ENCODE results near the gene TIMM50.
"Not testable (repeated sequence)": the region's sequence is repeated elsewhere in the genome, so short reads cannot be mapped to it uniquely, and the experiment has no call there.

The TIMM50 gene

DNA sequence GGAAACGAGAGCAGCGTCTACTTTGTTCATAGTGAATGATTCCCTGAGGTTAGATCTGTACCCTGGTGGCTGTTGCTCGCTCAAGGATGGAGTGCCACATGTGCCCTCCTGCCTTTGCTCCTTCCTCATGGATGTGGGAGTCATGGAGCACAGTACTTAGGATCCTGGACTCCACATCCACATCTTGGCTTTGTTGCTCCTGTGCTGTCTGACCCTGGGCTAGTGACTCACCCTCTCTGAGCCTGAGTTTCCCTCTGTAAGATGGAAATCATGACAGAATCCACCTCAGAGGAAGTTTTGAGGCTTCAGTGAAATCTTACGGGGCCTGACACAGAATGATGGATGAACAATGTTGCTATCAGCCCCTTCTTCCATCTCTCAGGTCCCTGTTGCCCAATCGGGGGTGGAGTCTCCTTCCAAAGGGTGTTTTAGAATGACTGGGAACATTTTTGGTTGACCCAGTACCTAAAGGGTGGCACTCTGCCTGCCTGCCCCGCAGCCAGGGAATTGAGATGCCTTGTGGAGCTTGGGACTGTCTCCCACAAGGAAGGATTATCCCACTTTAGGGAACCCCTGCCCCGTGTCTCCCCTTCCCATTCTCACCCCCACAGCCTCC, 9.8 kb upstream of the TIMM50 start:
- no peak for DNase-seq

DNA sequence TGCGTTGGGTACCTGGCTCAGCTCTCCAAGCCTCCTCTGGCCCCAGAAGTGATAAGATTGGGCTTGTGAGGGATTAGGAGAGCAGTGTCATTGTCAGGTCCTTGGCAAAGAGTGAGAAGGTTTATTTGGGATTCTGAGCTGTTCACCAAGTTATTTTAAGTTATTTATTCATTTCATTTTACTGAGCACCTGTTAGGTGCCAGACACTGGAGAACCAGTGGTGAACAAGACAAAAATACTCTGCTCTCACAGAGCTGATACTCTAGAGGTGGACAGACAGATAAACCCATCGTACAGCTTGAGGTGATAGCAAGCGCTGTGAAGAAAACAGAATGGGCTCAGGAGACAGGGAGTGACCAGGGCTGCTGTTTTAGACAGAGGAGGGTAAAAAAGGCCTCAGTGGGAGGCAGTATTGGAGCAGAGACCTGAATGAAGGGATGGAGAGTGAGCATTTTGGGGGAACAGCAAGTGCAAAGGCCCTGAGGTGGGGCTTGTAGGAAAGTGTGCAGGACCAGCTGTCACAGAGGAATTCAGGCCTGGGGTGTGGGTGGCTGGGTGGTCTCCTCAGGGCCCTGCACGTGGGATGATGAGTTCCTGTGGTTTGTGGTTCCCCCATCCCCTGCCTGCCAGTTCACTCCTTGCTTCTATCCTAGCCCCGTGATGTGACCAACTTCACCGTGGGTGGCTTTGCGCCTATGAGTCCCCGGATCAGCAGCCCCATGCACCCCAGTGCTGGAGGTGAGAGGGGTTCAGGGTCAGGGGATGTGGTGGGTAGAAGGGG, 8.7 kb upstream of the TIMM50 start:
- DNase-seq: no peak

DNA sequence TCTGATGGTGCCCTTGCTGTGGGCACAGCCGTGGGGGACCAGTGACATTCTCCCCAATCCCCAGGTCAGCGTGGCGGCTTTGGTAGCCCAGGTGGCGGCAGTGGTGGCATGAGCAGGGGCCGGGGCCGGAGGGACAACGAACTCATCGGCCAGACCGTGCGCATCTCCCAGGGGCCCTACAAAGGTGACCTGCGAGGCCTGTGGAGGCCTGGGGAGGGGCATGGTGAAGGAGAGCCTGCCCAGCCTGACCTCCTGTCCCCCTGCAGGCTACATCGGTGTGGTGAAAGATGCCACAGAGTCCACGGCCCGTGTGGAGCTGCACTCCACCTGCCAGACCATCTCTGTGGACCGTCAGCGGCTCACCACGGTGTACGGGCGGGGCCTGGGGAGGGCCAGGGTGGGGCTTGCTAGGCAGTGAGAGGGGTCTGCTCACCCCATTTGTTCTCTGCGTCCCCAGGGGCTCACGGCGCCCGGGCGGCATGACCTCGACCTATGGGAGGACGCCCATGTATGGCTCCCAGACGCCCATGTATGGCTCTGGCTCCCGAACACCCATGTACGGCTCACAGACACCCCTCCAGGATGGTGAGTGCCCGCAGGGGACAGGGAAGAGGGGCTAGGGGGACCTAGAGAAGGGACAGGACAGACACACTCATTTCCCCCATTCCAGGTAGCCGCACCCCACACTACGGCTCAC, 7.7 kb upstream of the TIMM50 start:
- no peak for DNase-seq

DNA sequence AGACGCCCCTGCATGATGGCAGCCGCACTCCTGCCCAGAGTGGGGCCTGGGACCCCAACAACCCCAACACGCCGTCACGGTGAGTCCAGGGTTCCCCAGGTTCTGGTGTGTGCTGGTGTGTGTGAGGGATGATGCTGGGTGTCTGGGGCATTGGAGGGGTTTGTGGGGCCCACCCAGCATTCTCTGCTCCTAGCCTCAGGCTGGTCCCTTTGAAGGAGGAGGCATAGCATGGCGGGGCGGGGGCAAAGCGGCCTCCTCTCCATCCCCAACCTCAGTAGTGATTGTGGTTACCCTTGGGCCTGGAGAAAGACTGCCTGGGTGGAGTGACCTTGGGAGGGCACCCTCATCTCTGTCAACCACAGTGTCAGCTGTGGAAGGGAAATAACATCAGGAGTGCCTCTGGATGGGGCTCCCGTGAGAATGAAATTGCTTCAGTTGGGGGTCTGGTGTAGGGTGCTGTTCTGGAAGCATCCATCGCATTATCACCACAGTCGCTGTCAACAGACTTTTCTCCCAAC, 7.1 kb upstream of the TIMM50 start:
- DNase-seq: no peak

DNA sequence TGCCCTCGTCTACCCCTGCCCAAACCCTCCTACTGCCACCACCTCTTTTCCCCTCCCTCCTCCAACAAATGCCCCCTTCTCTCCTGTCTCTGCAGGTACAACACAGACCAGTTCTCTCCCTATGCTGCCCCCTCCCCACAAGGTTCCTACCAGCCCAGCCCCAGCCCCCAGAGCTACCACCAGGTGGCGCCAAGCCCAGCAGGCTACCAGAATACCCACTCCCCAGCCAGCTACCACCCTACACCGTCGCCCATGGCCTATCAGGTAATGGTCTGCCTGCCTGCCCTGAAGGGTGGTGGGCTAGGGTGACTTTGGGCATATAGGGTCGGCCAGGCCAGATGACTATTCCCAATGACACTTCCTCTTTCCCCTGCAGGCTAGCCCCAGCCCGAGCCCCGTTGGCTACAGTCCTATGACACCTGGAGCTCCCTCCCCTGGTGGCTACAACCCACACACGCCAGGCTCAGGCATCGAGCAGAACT, 6.5 kb upstream of the TIMM50 start:
- peak; percentile 16 for DNase-seq

DNA sequence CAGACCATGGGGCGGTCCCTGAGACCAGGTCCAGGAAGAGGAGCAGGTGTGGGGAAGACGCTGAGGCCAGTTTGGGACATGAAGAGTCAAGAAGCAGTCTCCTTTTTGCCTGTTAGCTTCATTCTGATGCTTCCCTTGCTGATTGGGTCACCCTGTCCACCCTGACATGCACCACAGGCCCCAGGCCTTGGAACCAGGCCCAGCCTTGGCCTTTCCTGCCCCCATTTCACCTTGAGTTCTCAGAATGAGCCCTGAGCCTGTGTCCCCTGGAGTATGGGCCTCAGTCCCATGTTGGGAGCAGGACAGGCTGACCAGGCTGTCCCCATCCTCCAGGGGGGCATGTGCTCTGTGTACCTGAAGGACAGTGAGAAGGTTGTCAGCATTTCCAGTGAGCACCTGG, 4.9 kb upstream of the TIMM50 start:
- DNase-seq: no peak

DNA sequence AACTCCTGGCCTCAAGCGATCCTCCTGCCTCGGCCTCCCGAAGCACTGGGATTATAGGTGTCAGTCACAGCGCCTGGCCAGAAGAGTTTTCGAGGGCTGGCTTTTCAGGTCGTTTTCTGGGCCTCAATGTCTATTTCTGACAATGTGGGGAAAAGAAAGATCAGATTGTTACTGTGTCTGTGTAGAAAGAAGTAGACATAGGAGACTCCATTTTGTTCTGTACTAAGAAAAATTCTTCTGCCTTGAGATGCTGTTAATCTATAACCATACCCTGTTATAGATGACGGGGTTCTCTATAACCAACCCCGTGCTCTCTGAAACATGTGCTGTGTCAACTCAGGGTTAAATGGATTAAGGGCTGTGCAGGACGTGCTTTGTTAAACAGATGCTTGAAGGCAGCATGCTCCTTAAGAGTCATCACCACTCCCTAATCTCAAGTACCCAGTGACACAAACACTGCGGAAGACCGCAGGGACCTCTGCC, 1.3 kb upstream of the TIMM50 start:
- not testable (repeated sequence) for DNase-seq

DNA sequence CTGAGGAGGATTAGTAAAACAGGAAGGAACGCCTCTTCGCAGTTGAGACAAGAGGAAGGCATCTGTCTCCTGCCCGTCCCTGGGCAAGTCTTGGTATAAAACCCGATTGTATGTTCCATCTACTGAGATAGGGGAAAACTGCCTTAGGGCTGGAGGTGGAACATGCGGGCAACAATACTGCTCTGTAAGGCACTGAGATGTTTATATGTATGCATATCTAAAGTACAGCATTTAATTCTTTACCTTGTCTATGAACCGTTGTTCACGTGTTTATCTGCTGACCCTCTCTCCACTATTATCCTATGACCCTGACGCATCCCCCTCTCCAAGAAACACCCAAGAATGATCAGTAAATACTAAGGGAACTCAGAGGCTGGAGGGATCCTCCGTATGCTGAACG, 722 bp upstream of the TIMM50 start:
- no peak for DNase-seq

DNA sequence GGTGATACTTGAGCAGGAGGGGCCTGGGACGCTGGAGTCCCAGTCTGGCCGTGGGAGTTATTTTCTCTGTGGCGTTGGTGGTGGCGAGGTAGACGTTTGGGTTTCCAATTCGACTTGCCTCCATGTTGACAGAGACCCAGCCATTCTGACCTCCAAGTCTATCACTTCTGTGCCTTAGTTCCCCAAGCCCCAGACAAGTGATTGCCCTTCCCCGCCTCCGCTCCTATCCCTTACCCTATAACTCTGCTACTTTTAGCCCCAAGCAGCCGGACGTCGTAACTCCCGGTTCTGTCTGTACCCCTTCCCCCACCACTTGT, 549 bp downstream of the TIMM50 start:
- no peak for DNase-seq

DNA sequence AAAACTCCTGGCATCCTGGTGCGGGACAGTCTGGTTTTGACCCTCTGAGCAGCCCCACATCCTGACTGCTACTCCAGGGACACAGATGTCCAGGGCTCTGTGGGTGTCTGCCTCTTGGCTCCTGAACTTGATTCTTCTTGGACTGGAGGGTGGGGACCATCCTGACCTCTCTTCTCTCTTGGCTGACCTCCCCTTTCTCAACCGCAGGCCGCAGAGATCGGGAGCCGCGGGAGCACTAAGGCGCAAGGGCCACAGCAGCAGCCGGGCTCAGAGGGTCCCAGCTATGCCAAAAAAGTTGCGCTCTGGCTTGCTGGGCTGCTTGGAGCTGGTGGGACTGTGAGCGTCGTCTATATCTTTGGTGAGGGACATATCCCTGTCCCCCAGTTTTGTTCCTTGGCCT, 1.0 kb downstream of the TIMM50 start:
- DNase-seq: no peak

DNA sequence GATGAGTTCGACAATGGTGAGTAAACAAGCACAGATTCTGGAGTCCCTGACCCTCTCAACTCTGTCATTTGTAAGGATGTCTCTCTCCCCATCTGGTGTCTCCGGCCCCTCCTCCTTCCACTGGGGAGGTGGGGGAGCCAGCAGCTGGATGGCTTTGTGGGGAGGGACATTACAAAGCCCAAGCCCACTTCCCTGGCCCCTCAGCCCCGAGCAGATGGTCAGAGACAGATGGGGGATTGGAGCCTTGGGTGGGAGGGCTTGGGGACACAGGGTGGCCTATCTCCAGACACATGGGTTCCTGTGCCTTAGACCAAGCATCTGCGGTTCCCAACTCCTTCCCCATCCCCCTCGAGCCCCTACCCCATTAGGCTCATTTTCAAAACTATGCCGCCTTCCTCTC, 2.5 kb downstream of the TIMM50 start:
- DNase-seq: peak; percentile 7

DNA sequence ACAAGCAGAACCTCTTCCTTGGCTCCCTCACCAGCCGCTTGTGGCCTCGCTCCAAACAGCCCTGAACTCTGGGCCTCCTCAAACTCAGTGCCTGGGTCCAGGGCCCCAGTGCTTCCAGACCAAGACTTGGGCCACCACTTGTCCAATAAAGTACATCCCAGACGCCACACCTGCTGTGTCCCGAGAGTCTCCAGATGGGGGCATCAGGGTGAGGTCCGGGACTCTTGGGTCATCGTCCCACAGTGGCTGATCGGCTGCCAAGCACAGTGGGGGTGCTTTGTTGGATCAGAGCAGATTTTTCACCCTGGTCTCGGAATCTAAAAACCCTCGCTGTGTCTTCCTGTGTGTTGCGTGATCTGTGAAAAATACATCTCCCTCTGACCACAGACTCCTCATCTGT, 9.1 kb downstream of the TIMM50 start:
- DNase-seq: no peak

DNA sequence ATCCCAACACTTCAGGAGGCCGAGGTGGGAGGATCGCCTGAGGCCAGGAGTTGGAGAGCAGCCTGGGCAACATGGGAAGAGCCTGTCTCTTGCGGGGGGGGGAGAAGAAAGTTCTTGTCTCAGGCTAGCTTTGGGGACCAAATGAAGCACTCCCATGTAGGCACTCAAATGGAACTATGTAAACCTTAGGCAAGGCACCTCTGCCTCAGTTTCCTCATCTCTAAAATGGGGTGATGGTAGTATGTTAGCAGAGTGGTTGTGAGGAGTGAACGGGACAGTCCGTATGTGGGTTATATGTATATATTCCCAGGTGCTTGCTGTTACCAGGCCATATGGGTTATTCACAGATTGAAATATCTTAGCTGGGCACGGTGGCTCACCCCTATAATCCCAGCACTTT, 11.6 kb downstream of the TIMM50 start:
- DNase-seq: no peak

DNA sequence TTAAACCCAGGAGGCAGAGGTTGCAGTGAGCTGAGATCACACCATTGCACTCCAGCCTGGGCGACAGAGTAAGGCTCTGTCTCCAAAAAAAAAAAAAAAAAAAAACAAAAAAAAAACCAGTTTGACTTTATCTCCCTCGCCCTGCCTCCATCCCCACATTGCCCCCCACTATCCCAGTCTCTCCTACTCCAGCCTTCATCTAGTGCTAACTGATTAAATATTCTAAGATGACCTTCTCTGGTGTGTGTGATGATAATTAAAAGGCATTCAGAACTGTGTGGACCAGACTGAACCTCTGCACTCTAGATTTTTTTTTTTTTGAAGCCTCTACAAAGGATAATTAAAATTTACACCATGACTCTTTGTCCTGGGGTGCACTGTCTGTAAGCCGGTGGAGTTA, 12.2 kb downstream of the TIMM50 start:
- no peak for DNase-seq

DNA sequence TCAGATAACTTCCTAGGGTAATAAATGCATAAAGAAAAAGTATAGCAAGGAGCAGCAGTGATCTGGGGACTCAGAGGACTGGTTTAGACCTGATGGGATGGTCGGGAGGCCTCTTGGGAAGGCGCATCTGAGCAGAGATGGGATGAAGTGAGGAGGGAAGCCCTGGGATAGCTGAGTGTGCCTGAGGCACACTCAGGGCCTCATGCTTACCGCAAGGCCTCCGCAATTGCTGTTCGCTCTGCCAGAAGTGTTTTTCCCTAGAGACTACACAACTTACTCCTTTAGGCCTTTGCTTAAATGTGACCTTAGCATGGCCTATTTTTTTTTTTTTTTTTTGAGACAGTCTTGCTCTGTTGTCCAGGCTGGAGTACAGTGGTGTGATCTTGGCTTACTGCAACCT, 14.0 kb downstream of the TIMM50 start:
- peak; percentile 6 for DNase-seq

DNA sequence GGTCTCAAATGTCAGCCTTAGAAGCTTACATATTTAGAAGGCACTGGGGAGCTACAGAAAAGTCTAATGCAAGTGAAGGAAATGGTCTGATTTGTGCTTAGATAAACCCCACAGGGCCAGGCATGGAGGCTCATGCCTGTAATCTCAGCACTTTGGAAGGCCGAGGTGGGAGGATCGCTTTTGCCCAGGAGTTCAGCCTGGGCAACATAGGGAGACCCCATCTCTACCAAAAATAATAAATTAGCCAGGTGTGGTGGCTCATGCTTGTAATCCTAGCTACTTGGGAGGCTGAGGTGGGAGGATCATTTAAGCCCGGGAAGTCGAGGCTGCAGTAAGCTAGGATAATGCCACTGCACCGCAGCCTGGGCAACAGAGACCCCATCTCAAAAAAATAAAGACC, 15.4 kb downstream of the TIMM50 start:
- DNase-seq: no peak

DNA sequence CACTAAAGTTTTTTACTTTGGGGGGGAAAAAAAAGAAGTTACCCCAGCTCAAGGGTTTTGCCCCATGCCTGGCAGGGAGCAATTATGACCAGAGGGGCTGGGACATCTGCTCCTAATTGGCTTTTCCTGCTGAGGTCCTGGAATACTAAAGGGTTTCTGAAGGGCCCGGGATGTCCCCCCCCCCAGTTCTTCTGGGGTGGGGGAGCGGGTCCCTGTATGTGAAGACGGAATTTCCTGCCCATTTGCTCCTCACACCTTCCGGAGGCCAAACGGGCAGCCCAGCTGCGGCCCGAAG, 17.0 kb downstream of the TIMM50 start:
- DNase-seq: no peak

DNA sequence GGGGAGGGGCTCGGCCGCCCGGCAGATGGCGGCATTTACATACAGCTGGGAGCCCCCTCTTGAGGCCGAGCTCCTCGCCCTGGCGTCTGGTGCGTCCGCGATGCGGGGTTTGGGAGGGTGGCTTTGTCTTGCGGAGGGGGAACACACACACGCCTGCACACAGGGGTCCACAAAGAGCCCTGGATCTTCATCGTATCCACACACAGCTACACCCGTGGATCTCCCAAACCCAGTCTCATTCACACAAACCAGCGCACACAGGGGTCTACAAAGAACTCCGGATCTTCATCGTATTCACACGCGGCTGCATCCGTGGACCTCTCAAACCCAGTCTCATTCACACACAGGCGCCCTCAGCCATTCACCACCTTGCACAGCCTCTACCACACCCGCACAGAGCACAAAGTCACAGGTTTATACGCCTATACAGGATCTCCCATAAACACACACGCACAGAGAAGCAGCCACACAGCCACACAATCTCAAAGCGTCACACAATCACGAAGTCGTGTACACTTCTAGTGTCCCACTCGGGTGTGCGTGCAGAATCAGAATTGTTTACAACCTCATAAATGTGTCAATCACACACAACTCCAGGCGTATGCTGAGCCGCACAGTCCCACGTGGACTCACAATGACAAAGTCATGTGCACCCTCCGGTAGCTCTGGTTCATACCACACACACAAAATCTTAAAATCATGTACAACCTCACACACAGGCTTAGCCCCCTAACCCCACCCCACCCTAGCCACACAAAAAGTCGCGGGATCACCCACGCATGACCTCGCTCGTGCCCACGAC, 17.6 kb downstream of the TIMM50 start:
- DNase-seq: peak; percentile 83

DNA sequence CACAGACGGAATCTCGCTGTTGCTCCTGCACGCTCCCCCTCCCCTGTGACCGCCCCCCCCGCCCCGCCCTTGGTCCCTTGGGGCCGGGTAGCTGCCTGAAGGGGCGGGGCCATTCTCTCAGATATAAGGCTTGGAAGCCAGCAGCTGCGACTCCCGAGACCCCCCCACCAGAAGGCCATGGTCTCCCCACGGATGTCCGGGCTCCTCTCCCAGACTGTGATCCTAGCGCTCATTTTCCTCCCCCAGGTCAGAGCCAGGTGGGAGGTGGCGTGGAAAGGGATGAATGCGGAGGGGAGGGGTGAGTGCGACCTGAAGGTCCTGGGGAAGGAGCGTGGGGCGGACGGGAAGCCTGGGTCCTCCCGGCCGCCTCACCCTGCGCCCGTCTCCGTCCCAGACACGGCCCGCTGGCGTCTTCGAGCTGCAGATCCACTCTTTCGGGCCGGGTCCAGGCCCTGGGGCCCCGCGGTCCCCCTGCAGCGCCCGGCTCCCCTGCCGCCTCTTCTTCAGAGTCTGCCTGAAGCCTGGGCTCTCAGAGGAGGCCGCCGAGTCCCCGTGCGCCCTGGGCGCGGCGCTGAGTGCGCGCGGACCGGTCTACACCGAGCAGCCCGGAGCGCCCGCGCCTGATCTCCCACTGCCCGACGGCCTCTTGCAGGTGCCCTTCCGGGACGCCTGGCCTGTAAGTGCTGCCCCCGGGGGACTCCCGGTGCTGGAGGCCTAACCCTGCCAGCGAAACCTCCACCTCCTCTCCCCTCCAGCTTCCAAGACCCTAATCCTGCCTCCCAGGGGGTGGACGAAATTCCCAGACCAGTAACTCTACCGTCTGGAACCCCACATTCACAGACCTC, 18.4 kb downstream of the TIMM50 start, which contains the start of gene DLL3:
TSS of gene DLL3 (plus strand) at position 150 of the 845 bp plus-strand sequence. CDS start at position 178, 28 bp downstream.
- peak; percentile 75 for DNase-seq

DNA sequence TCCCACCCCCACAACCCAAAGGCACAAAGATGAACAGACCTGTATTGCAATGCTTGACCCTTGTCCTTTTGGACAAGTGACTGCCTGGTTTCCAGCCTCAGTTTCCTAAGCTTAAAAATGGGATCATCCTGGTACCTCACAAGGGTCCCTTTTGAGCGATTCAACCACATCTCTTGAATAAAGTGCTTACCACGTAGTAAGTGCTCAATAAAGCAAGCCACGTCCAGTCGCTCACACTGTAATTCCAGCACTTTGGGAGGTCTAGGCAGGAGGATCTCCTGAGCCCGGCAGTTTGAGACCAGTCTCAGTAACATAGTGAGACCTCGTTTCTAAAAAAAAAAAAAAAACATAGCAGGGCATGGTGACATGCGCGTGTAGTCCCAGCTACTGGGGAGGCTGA, 19.3 kb downstream of the TIMM50 start:
- DNase-seq: no peak

DNA sequence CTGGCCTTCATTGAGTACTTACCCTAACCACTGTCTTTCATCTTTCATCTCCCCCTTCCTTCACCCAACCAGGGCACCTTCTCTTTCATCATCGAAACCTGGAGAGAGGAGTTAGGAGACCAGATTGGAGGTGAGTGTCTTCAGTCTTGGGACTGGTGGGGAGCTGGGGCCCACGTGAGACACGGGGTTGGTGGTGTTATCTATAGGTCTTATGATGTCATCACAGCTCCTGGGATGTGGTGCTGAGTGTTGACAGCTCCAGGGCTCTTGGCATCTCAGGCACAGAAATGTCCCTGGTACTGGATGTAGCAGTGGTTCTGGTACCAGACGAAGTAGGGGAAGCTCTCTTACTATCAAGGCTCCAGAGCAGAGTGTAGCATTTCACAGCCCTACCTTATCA, 19.9 kb downstream of the TIMM50 start:
- DNase-seq: no peak

DNA sequence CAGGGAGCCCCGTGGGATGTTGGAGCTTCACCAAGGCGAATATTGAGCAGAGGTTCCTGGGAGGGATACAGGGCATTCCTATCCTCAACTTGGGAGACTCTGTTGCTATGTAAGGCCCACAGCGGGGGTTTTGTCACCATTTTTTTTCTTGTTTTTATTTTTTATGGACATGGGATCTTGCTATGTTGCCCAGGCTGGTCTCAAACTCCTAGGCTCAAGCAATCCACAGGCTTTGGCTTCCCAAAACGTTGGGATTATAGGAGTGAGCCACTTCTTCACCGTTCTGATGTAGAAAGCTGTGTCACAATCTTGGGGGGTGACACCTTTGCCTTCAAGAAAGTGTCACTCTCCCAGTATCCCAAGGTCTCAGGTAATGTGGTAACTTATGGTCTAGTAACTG, 20.7 kb downstream of the TIMM50 start:
- DNase-seq: no peak

Data from NCI-H2171 treated with DMSO at 0.1 percent for 48 hours (cell line).